ENCODE data around the gene CYTH4. TPM values are rescaled to one million over a fixed set of nuclear protein-coding genes. Genes with fewer than 3 reads are reported as not detected.

Gene CYTH4
- total and polyA plus RNA-seq, 2 experiments from 2014 or later: not detected

DNA sequence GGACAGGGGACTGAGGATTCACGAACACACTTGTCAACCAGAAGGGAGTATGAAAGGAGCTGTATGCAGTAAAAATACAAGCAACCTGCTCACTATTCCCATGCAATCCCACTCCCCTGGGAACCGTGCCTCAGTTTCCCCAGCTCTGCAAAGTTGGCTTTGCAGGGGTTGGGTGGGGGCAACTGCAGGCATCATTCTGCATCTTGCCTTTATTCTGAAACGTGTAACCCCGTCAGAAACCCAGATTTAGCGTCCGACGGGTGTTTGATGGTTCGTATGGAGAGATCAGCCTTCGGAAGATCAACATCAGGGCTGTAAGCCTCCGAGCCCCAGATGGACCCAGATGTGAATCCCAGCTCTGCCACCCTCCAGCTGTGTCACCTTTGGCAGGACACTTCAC lies 3.6 kb downstream of the CYTH4 start (continued):
- TF ChIP-seq, protein P1, sequence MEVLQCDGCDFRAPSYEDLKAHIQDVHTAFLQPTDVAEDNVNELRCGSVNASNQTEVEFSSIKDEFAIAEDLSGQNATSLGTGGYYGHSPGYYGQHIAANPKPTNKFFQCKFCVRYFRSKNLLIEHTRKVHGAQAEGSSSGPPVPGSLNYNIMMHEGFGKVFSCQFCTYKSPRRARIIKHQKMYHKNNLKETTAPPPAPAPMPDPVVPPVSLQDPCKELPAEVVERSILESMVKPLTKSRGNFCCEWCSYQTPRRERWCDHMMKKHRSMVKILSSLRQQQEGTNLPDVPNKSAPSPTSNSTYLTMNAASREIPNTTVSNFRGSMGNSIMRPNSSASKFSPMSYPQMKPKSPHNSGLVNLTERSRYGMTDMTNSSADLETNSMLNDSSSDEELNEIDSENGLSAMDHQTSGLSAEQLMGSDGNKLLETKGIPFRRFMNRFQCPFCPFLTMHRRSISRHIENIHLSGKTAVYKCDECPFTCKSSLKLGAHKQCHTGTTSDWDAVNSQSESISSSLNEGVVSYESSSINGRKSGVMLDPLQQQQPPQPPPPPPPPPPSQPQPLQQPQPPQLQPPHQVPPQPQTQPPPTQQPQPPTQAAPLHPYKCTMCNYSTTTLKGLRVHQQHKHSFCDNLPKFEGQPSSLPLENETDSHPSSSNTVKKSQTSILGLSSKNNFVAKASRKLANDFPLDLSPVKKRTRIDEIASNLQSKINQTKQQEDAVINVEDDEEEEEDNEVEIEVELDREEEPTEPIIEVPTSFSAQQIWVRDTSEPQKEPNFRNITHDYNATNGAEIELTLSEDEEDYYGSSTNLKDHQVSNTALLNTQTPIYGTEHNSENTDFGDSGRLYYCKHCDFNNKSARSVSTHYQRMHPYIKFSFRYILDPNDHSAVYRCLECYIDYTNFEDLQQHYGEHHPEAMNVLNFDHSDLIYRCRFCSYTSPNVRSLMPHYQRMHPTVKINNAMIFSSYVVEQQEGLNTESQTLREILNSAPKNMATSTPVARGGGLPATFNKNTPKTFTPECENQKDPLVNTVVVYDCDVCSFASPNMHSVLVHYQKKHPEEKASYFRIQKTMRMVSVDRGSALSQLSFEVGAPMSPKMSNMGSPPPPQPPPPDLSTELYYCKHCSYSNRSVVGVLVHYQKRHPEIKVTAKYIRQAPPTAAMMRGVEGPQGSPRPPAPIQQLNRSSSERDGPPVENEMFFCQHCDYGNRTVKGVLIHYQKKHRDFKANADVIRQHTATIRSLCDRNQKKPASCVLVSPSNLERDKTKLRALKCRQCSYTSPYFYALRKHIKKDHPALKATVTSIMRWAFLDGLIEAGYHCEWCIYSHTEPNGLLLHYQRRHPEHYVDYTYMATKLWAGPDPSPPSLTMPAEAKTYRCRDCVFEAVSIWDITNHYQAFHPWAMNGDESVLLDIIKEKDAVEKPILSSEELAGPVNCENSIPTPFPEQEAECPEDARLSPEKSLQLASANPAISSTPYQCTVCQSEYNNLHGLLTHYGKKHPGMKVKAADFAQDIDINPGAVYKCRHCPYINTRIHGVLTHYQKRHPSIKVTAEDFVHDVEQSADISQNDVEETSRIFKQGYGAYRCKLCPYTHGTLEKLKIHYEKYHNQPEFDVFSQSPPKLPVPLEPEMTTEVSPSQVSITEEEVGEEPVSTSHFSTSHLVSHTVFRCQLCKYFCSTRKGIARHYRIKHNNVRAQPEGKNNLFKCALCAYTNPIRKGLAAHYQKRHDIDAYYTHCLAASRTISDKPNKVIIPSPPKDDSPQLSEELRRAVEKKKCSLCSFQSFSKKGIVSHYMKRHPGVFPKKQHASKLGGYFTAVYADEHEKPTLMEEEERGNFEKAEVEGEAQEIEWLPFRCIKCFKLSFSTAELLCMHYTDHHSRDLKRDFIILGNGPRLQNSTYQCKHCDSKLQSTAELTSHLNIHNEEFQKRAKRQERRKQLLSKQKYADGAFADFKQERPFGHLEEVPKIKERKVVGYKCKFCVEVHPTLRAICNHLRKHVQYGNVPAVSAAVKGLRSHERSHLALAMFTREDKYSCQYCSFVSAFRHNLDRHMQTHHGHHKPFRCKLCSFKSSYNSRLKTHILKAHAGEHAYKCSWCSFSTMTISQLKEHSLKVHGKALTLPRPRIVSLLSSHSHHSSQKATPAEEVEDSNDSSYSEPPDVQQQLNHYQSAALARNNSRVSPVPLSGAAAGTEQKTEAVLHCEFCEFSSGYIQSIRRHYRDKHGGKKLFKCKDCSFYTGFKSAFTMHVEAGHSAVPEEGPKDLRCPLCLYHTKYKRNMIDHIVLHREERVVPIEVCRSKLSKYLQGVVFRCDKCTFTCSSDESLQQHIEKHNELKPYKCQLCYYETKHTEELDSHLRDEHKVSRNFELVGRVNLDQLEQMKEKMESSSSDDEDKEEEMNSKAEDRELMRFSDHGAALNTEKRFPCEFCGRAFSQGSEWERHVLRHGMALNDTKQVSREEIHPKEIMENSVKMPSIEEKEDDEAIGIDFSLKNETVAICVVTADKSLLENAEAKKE (CRISPR knock-in tag; IDR thresholded peaks at IDR 0.05): no peak
- TF ChIP-seq EZH2 (IDR thresholded peaks at IDR 0.05; ENCODE audit: low read depth, unreplicated experiment) (no peak), CREB1 (CRISPR knock-in tag; IDR thresholded peaks at IDR 0.05; ENCODE audit: low read depth) (no peak)
- TF ChIP-seq, protein P2, sequence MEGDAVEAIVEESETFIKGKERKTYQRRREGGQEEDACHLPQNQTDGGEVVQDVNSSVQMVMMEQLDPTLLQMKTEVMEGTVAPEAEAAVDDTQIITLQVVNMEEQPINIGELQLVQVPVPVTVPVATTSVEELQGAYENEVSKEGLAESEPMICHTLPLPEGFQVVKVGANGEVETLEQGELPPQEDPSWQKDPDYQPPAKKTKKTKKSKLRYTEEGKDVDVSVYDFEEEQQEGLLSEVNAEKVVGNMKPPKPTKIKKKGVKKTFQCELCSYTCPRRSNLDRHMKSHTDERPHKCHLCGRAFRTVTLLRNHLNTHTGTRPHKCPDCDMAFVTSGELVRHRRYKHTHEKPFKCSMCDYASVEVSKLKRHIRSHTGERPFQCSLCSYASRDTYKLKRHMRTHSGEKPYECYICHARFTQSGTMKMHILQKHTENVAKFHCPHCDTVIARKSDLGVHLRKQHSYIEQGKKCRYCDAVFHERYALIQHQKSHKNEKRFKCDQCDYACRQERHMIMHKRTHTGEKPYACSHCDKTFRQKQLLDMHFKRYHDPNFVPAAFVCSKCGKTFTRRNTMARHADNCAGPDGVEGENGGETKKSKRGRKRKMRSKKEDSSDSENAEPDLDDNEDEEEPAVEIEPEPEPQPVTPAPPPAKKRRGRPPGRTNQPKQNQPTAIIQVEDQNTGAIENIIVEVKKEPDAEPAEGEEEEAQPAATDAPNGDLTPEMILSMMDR (conservative IDR thresholded peaks at IDR 0.05; ENCODE audit: low read depth in 2 of 2): no peak

DNA sequence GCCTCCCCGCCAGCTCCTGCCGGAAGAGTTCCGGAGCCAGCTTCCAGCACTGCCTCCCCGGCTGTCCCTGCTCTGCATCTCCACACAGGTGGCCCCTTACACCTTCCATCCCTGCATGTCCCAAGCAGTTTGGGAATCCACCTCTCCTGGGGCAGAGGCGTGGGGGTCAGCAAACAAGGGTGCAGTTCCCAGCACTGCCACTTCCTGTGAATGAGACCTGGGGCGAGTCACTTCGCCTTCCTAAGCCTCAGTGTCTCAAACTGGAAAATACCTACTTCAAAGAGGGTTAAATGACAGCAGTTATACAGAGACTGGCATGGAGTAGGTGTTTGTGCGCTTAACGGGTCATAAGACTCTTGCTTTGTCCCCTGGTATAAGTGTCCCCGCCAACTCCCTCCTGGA lies 5.2 kb downstream of the CYTH4 start:
- ATAC-seq: peak; percentile 15; the same call in 2 of the 3 replicates
- H3K9me3 Mint-ChIP-seq: peaks cover 4% of the 10 kb centered on the region; the same call in 1 of the 3 replicates
- Histone ChIP-seq H2AFZ (no peak overlapping the region; the same call in 1 of the 2 replicates), H3K79me2 (replicated peaks; ENCODE audit: insufficient read depth) (no peaks in the 10 kb centered on the region), H3K9me2 (ENCODE audit: insufficient read depth) (no peaks in the 10 kb centered on the region), H3K27me3 (ENCODE audit: insufficient read depth) (no peaks in the 10 kb centered on the region), H3K27ac (ENCODE audit: low read depth) (no peak overlapping the region), H3F3A (replicated peaks; ENCODE audit: low read depth) (no peaks in the 10 kb centered on the region), H3K36me3 (ENCODE audit: insufficient read depth) (no peaks in the 10 kb centered on the region), H4K20me1 (replicated peaks; ENCODE audit: insufficient read depth) (no peaks in the 10 kb centered on the region), H3K4me1 (ENCODE audit: insufficient read depth) (peaks cover 15% of the 10 kb centered on the region; the same call in 1 of the 2 replicates), H3K4me2 (no peak overlapping the region), H3K4me3 (no peak overlapping the region)
- H3K4me1 Mint-ChIP-seq: peaks cover 20% of the 10 kb centered on the region
- no peak overlapping the region for H3K4me3 Mint-ChIP-seq
- no peak for DNase-seq (ENCODE audit: low spot score)
- peaks cover 5% of the 10 kb centered on the region for H3K27me3 Mint-ChIP-seq (ENCODE audit: insufficient read depth, low read depth, poor library complexity)
- H3K36me3 Mint-ChIP-seq (ENCODE audit: low read depth): no peaks in the 10 kb centered on the region
- no peak overlapping the region for H3K27ac Mint-ChIP-seq
- TF ChIP-seq ZNF331 (CRISPR knock-in tag; IDR thresholded peaks at IDR 0.05; ENCODE audit: low read depth) (no peak), POLR2AphosphoS5 (IDR thresholded peaks at IDR 0.05; ENCODE audit: low read depth) (no peak)
- TF ChIP-seq, protein P1 (CRISPR knock-in tag; IDR thresholded peaks at IDR 0.05): no peak

Measured in GM23338 (cell line).